ENCODE results near the gene ALOX15.

Gene ALOX15

GRCh38 chr17:4587195-4587594, 54.3 kb downstream of the ALOX15 start:
- Histone ChIP-seq H3K4me1 (ENCODE audit: control insufficient read depth, low read length) (no peaks in the 10 kb centered on the region), H3K27ac (ENCODE audit: low read depth, low read length) (no peak overlapping the region), H3K4me3 (ENCODE audit: low read length) (no peak overlapping the region), H3K27me3 (ENCODE audit: control insufficient read depth, low read length) (peaks cover 45% of the 10 kb centered on the region), H3K9me2 (replicated peaks; ENCODE audit: control insufficient read depth, low read length) (no peaks in the 10 kb centered on the region), H3K4me2 (ENCODE audit: low read length) (no peak overlapping the region), H3K36me3 (ENCODE audit: control insufficient read depth, low read length) (no peaks in the 10 kb centered on the region), H3K9me3 (ENCODE audit: control insufficient read depth, insufficient read depth, low read length) (no peaks in the 10 kb centered on the region), H4K20me1 (ENCODE audit: control insufficient read depth, insufficient read depth, low read depth, low read length) (no peaks in the 10 kb centered on the region), H3K79me2 (ENCODE audit: control insufficient read depth, low read length) (no peaks in the 10 kb centered on the region), H3F3A (ENCODE audit: control insufficient read depth, insufficient read depth) (no peaks in the 10 kb centered on the region)
- TF ChIP-seq, protein P1, sequence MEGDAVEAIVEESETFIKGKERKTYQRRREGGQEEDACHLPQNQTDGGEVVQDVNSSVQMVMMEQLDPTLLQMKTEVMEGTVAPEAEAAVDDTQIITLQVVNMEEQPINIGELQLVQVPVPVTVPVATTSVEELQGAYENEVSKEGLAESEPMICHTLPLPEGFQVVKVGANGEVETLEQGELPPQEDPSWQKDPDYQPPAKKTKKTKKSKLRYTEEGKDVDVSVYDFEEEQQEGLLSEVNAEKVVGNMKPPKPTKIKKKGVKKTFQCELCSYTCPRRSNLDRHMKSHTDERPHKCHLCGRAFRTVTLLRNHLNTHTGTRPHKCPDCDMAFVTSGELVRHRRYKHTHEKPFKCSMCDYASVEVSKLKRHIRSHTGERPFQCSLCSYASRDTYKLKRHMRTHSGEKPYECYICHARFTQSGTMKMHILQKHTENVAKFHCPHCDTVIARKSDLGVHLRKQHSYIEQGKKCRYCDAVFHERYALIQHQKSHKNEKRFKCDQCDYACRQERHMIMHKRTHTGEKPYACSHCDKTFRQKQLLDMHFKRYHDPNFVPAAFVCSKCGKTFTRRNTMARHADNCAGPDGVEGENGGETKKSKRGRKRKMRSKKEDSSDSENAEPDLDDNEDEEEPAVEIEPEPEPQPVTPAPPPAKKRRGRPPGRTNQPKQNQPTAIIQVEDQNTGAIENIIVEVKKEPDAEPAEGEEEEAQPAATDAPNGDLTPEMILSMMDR (IDR thresholded peaks at IDR 0.05; ENCODE audit: low read depth, low read length, poor library complexity, severe bottlenecking), result no peak
- no peak for TF ChIP-seq EZH2phosphoT487 (IDR thresholded peaks at IDR 0.05; ENCODE audit: borderline replicate concordance, low read length)

GRCh38 chr17:4586043-4586442, 55.4 kb downstream of the ALOX15 start:
- H3K9me2 ChIP-seq (replicated peaks; ENCODE audit: control insufficient read depth, low read length), result no peaks in the 10 kb centered on the region
- H3K9me3 ChIP-seq (ENCODE audit: control insufficient read depth, insufficient read depth, low read length), result no peaks in the 10 kb centered on the region
- no peak overlapping the region for H3K4me3 ChIP-seq (ENCODE audit: low read length)
- TF ChIP-seq EZH2phosphoT487 (IDR thresholded peaks at IDR 0.05; ENCODE audit: borderline replicate concordance, low read length), result no peak
- TF ChIP-seq, protein P1 (IDR thresholded peaks at IDR 0.05; ENCODE audit: low read depth, low read length, poor library complexity, severe bottlenecking), result no peak
- H3K36me3 ChIP-seq (ENCODE audit: control insufficient read depth, low read length), result no peaks in the 10 kb centered on the region
- no peak overlapping the region for H3K27ac ChIP-seq (ENCODE audit: low read depth, low read length)
- no peaks in the 10 kb centered on the region for H3K4me1 ChIP-seq (ENCODE audit: control insufficient read depth, low read length)
- H3K79me2 ChIP-seq (ENCODE audit: control insufficient read depth, low read length), result no peaks in the 10 kb centered on the region
- no peaks in the 10 kb centered on the region for H4K20me1 ChIP-seq (ENCODE audit: control insufficient read depth, insufficient read depth, low read depth, low read length)
- no peak overlapping the region for H3K4me2 ChIP-seq (ENCODE audit: low read length)
- H3F3A ChIP-seq (ENCODE audit: control insufficient read depth, insufficient read depth), result no peaks in the 10 kb centered on the region
- H3K27me3 ChIP-seq (ENCODE audit: control insufficient read depth, low read length), result peaks cover 41% of the 10 kb centered on the region

DNA sequence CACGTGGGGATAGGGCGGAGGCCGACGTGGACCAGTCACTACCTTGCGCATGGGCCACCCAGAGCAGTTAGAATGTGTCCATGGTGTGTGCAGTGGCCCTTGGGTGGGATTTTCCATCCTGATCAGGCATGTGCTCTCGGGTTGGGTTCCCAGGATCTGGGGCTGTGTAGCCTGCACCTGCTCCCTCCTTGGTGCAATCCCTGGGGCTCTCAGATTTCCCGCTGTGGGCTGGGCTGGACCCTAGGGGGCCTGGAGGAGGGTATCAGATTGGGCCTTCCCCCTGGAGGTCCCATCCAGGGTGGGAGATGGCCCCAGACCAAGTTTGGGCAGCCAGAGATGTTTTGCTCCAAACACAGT, 55.9 kb downstream of the ALOX15 start:
- H4K20me1 ChIP-seq (ENCODE audit: control insufficient read depth, insufficient read depth, low read depth, low read length), result no peaks in the 10 kb centered on the region
- H3K4me3 ChIP-seq (ENCODE audit: low read length), result no peak overlapping the region
- no peaks in the 10 kb centered on the region for H3K9me3 ChIP-seq (ENCODE audit: control insufficient read depth, insufficient read depth, low read length)
- no peak overlapping the region for H3K4me2 ChIP-seq (ENCODE audit: low read length)
- H3K27me3 ChIP-seq (ENCODE audit: control insufficient read depth, low read length), result peaks cover 39% of the 10 kb centered on the region
- no peaks in the 10 kb centered on the region for H3K9me2 ChIP-seq (replicated peaks; ENCODE audit: control insufficient read depth, low read length)
- no peaks in the 10 kb centered on the region for H3K79me2 ChIP-seq (ENCODE audit: control insufficient read depth, low read length)
- H3K4me1 ChIP-seq (ENCODE audit: control insufficient read depth, low read length), result no peaks in the 10 kb centered on the region
- TF ChIP-seq, protein P1 (IDR thresholded peaks at IDR 0.05; ENCODE audit: low read depth, low read length, poor library complexity, severe bottlenecking), result no peak
- TF ChIP-seq EZH2phosphoT487 (IDR thresholded peaks at IDR 0.05; ENCODE audit: borderline replicate concordance, low read length), result no peak
- no peaks in the 10 kb centered on the region for H3F3A ChIP-seq (ENCODE audit: control insufficient read depth, insufficient read depth)
- no peak overlapping the region for H3K27ac ChIP-seq (ENCODE audit: low read depth, low read length)
- no peaks in the 10 kb centered on the region for H3K36me3 ChIP-seq (ENCODE audit: control insufficient read depth, low read length)
